Lung (tissue), 12 donors: ENCODE results near the gene PCGF3. TPM values are rescaled to one million over a fixed set of nuclear protein-coding genes. Genes with fewer than 3 reads are reported as not detected.

ENCODE experiments used
- ATAC-seq: fragments of 200-7000 bp; cut with Tn5 transposase; one replicate; pipeline ENCODE4 v1.9.1; 2020; ENCODE audit warnings: moderate number of reproducible peaks; ENCODE audit not compliant: insufficient read depth, low FRiP score
- DNase-seq, 3 donors: peaks; one replicate each; pipeline ENCODE4 v3.0.0-alpha.2; 2013 to 2017
- H3K27ac ChIP-seq, 2 donors: one replicate each; pipeline ENCODE4 v1.5.1; 2013; ENCODE audit warnings: mild to moderate bottlenecking in 2 of 2, moderate library complexity in 2 of 2, control low read depth in 1 of 2, inconsistent platforms in 1 of 2, low read depth in 1 of 2, low read length in 1 of 2
- H3K27me3 ChIP-seq, 3 donors: one replicate each; pipeline ENCODE4 v1.5.1; 2013; ENCODE audit warnings: low read length in 2 of 3; ENCODE audit not compliant: control insufficient read depth in 3 of 3, insufficient read depth in 3 of 3
- H3K36me3 ChIP-seq, 4 donors: one replicate each; pipeline ENCODE4 v1.5.1; 2013; ENCODE audit warnings: low read length in 4 of 4, mild to moderate bottlenecking in 1 of 4, moderate library complexity in 1 of 4; ENCODE audit not compliant: control insufficient read depth in 4 of 4, insufficient read depth in 4 of 4
- H3K4me1 ChIP-seq, 5 donors: one replicate each; pipeline ENCODE4 v1.5.1; 2013; ENCODE audit warnings: low read length in 5 of 5, mild to moderate bottlenecking in 2 of 5, moderate library complexity in 1 of 5; ENCODE audit not compliant: control insufficient read depth in 5 of 5, insufficient read depth in 5 of 5
- H3K4me3 ChIP-seq: one replicate; pipeline ENCODE4 v1.5.1; 2013; ENCODE audit warnings: mild to moderate bottlenecking, control low read depth, moderate library complexity
- H3K9ac ChIP-seq, 2 donors: one replicate each; pipeline ENCODE4 v1.5.1; 2013; ENCODE audit warnings: low read length in 2 of 2, control low read depth in 1 of 2; ENCODE audit not compliant: insufficient read depth in 1 of 2
- H3K9me3 ChIP-seq, 4 donors: one replicate each; pipeline ENCODE4 v1.5.1; 2013; ENCODE audit warnings: low read length in 3 of 4, mild to moderate bottlenecking in 1 of 4, moderate library complexity in 1 of 4; ENCODE audit not compliant: control insufficient read depth in 4 of 4, insufficient read depth in 3 of 4
- WGBS, 2 donors: extraction: QIAGEN DNeasy Blood & Tissue Kit; methylation state at CpG; one replicate each; pipeline ENCODE4 v1.1.7; 2013; 5-methylcytosine and 5-hydroxymethylcytosine counted together
- polyA plus RNA-seq, 2 donors: library from polyadenylated mRNA; stranded (reverse); fragments of 200-250 nt; gene quantifications; one replicate each; pipeline ENCODE4 v1.2.1, GENCODE V29; 2013
- total RNA-seq, 2 donors: library from RNA; depleted of rRNA in 1 of 2; stranded (reverse); fragments of >200 nt in 1 of 2; gene quantifications; one replicate each; pipeline ENCODE4 v1.2.1, GENCODE V29; 2014 to 2021
- TF ChIP-seq, protein P1 (sequence below): IDR thresholded peaks from 2 replicates; pipeline ENCODE4 v1.5.1; 2012; ENCODE audit warnings: mild to moderate bottlenecking; ENCODE audit errors: control extremely low read depth, extremely low read depth
- donor health status: control.
- donor health status: control.
- donor health status: Bipolar disorder and iron deficiency.
- donor health status: healthy.
- donor health status: DM: yes; HTN: yes; CAD: no.

PCGF3 gene
- total and polyA plus RNA-seq, 4 donors, result 29.3 to 66.8 (median 43.3) TPM

DNA sequence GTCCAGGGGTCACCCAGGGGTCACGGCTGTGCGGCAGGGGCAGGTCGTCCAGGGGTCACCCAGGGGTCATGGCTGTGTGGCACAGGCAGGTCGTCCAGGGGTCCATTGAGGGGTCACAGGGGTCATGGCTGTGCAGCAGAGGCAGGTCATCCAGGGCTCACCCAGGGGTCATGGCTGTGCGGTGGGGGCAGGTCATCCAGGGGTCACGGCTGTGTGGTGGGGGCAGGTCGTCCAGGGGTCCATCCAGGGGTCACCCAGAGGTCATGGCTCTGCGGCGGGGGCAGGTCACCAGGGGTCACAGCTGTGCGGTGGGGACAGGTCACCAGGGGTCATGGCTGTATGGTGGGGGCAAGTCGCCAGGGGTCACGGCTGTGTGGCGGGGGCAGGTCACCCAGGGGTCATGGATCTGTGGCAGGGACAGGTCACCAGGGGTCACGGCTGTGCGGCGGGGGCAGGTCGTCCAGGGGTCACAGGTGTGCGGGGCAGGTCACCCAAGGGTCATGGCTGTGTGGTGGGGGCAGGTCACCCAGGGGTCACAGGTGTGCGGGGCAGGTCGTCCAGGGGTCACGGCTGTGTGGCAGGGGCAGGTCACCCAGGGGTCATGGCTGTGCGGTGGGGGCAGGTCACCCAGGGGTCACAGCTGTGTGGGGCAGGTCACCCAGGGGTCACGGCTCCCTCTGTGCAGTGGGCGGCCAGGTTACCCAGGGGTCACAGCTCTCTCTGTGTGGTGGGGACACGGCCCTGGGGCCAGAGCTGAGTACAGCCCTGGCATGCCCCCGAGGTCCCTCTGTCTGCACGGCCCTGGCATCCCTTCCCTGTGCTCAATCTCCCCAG is 47.6 kb upstream of the PCGF3 start:
- DNase-seq (peak in 1 of 3 donors; percentile 26), ATAC-seq (no peak)
- Histone ChIP-seq H3K27ac (no peak overlapping the region), H3K36me3 (peaks cover 0 to 4% (median 0%) of the 10 kb centered on the region in 4 donors), H3K27me3 (peaks cover 0 to 24% (median 0%) of the 10 kb centered on the region in 3 donors), H3K9ac (no peak overlapping the region), H3K4me3 (no peak overlapping the region), H3K4me1 (peaks cover 0 to 4% (median 0%) of the 10 kb centered on the region in 5 donors), H3K9me3 (peaks cover 0 to 7% (median 0%) of the 10 kb centered on the region in 4 donors)
- 81 to 87% methylated on average over 22 to 27 of the region's 27 CpGs for WGBS, 2 donors
- TF ChIP-seq, protein P1, sequence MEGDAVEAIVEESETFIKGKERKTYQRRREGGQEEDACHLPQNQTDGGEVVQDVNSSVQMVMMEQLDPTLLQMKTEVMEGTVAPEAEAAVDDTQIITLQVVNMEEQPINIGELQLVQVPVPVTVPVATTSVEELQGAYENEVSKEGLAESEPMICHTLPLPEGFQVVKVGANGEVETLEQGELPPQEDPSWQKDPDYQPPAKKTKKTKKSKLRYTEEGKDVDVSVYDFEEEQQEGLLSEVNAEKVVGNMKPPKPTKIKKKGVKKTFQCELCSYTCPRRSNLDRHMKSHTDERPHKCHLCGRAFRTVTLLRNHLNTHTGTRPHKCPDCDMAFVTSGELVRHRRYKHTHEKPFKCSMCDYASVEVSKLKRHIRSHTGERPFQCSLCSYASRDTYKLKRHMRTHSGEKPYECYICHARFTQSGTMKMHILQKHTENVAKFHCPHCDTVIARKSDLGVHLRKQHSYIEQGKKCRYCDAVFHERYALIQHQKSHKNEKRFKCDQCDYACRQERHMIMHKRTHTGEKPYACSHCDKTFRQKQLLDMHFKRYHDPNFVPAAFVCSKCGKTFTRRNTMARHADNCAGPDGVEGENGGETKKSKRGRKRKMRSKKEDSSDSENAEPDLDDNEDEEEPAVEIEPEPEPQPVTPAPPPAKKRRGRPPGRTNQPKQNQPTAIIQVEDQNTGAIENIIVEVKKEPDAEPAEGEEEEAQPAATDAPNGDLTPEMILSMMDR, result no peak

DNA sequence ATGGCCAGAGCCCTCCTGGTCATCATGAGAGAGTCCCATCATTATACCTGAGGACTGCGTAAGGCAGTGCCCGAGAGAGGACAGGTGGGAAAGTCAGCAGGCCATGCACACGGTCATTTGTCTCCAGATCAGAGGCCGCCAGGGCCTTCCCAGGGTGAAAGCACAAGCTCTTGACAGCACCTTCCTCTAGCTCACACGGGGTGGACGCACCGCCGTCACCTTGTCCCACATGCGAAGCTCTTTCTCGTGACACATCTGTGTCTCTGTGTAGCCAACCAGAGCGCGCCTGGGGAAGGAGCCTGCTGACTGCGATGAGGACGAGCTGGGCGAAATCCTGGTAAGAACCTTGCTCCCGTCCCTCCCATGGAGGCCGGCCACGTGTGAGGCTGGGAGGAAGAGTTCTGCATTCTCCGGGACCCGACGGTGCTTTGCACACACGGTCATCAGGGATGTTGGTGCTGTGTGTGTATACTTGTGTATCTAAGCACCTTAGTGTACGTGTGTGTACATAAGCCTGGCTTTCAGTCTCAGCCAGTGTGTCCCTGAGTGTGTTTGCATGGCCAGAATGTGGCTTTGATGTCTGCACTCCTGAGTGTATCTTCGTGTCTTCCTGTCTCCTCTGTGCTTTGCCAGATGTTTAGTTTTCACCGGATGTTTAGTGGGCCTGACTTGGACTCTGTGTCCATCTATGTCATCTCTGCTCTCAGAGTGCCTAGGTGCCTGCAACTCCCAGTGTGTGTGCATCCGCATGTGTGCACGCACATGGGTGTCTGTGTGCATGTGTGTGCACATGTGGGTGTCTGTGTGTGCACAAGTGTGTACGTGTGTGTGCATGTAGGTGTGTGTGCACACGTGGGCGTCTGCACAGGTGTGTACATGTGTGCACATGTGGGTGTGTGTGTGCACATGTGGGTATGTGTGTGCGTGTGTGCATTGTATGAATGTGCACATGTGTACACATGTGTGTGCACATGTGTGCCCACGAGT is 46.7 kb upstream of the PCGF3 start:
- H3K9ac ChIP-seq, result no peak overlapping the region
- H3K36me3 ChIP-seq, result peaks cover 0 to 4% (median 0%) of the 10 kb centered on the region in 4 donors
- ATAC-seq (no peak), DNase-seq (peak in 1 of 3 donors; percentile 21)
- H3K27ac ChIP-seq, result no peak overlapping the region
- peaks cover 0 to 7% (median 0%) of the 10 kb centered on the region in 4 donors for H3K9me3 ChIP-seq
- 88 to 93% methylated on average over 32 of the region's 32 CpGs for WGBS, 2 donors
- peaks cover 0 to 16% (median 0%) of the 10 kb centered on the region in 3 donors for H3K27me3 ChIP-seq
- H3K4me3 ChIP-seq, result no peak overlapping the region
- TF ChIP-seq, protein P1, result no peak
- peaks cover 0 to 7% (median 0%) of the 10 kb centered on the region in 5 donors for H3K4me1 ChIP-seq

DNA sequence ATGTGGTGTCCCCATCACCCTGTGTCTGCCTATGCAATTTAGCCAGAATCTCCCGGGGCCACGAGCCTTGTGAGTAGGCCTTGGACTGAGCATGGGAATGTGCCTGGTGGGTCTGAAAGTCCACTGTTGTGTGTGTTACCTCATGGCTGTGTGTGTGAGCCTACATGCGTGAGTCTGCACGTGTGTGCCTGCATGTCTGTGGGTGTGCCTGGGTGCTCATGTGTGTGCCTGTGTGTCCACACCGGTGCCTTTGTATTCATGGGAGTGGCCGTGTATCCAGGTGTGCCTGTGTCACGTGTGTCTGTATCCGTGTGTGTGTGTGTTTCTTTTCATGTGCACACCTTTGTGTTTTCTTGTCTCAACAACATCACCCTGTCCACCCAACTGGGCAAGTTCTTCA is 45.8 kb upstream of the PCGF3 start:
- peaks cover 0 to 7% (median 0%) of the 10 kb centered on the region in 5 donors for H3K4me1 ChIP-seq
- peak in 1 of 3 donors; percentile 10 for DNase-seq
- no peak overlapping the region for H3K27ac ChIP-seq
- ATAC-seq, result no peak
- peaks cover 0 to 3% (median 0%) of the 10 kb centered on the region in 4 donors for H3K9me3 ChIP-seq
- TF ChIP-seq, protein P1, result no peak
- 94 to 96% methylated on average over 8 of the region's 8 CpGs for WGBS, 2 donors
- no peak overlapping the region for H3K4me3 ChIP-seq
- H3K27me3 ChIP-seq, result peaks cover 0 to 7% (median 0%) of the 10 kb centered on the region in 3 donors
- H3K9ac ChIP-seq, result no peak overlapping the region
- peaks cover 0 to 4% (median 0%) of the 10 kb centered on the region in 4 donors for H3K36me3 ChIP-seq
